ENCODE results near the gene NOLC1.
A peak's percentile ranks its signal among the peaks of the same experiment; 100 is the strongest.

NOLC1 gene

GRCh38 chr10:102118867-102119266 is 33.3 kb upstream of the NOLC1 start:
- H3K4me3 ChIP-seq (ENCODE audit: low read depth, low read length, poor library complexity, severe bottlenecking), result peak overlapping the region; percentile 93
- TF ChIP-seq CTCF (IDR thresholded peaks at IDR 0.05; ENCODE audit: low read length) (no peak), EZH2 (IDR thresholded peaks at IDR 0.05; ENCODE audit: borderline replicate concordance, low read length) (no peak)
- no peaks in the 10 kb centered on the region for H3K9me2 ChIP-seq (ENCODE audit: low read depth, low read length)
- peak overlapping the region; percentile 95 for H3K9ac ChIP-seq (ENCODE audit: low read length)
- H3K9me3 ChIP-seq (ENCODE audit: low read length), result no peaks in the 10 kb centered on the region
- no peaks in the 10 kb centered on the region for H3F3A ChIP-seq (ENCODE audit: insufficient read depth, low read length)
- H2AFZ ChIP-seq (ENCODE audit: low read length), result no peak overlapping the region
- peak overlapping the region; percentile 82 for H3K4me2 ChIP-seq (ENCODE audit: low read length)
- H3K79me2 ChIP-seq (ENCODE audit: insufficient read depth, low read length), result peaks cover 10% of the 10 kb centered on the region
- H3K36me3 ChIP-seq (ENCODE audit: insufficient read depth, low read length), result no peaks in the 10 kb centered on the region
- H3K4me1 ChIP-seq (ENCODE audit: insufficient read depth, low read length, severe bottlenecking), result peaks cover 53% of the 10 kb centered on the region
- H4K20me1 ChIP-seq (ENCODE audit: insufficient read depth, low read length), result no peaks in the 10 kb centered on the region
- H3K27me3 ChIP-seq (ENCODE audit: insufficient read depth, low read length), result no peaks in the 10 kb centered on the region
- peak overlapping the region; percentile 91 for H3K27ac ChIP-seq (ENCODE audit: low read depth, low read length, poor library complexity, severe bottlenecking)

DNA sequence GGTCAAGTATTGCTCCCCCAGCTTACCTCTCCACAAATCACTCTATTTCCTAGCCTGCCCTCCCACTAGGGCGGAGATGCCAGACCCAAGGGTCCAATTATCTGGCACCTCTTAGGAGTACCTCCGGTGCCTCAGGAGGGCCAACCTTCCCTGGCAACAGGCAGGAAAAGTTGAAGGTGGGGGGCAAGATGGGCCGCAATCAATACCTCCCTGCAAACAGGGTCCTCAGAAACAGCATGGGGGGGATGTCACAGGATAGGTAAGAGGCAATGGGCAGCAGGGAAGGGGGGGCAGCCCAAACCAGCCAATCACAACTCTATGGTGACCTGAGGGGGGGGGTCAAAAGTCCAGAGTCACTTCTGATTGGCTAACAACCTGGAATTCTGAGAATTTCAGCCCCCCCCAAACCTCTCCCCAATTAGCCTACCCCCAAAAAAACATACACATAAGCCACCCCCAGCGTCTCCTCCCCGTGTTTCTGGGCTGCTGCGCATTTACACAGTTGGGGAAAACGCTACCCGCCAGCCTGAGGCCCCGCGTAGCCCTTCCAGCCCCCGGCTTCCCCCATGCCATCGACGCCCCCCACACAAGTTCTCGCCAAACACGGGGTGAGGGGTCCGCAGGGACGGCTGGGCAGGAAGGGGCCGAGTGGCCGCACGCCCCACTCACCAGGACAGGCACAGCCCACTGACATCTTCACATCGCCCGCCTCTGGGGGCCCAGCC is 32.6 kb upstream of the NOLC1 start:
- no peaks in the 10 kb centered on the region for H4K20me1 ChIP-seq (ENCODE audit: insufficient read depth, low read length)
- H3K27me3 ChIP-seq (ENCODE audit: insufficient read depth, low read length), result no peaks in the 10 kb centered on the region
- peak overlapping the region; percentile 93 for H3K4me3 ChIP-seq (ENCODE audit: low read depth, low read length, poor library complexity, severe bottlenecking)
- no peak overlapping the region for H2AFZ ChIP-seq (ENCODE audit: low read length)
- peaks cover 48% of the 10 kb centered on the region for H3K4me1 ChIP-seq (ENCODE audit: insufficient read depth, low read length, severe bottlenecking)
- TF ChIP-seq CTCF (IDR thresholded peaks at IDR 0.05; ENCODE audit: low read length), result no peak
- no peak for TF ChIP-seq EZH2 (IDR thresholded peaks at IDR 0.05; ENCODE audit: borderline replicate concordance, low read length)
- H3F3A ChIP-seq (ENCODE audit: insufficient read depth, low read length), result no peaks in the 10 kb centered on the region
- H3K36me3 ChIP-seq (ENCODE audit: insufficient read depth, low read length), result no peaks in the 10 kb centered on the region
- no peaks in the 10 kb centered on the region for H3K9me2 ChIP-seq (ENCODE audit: low read depth, low read length)
- peak overlapping the region; percentile 95 for H3K9ac ChIP-seq (ENCODE audit: low read length)
- peak overlapping the region; percentile 91 for H3K27ac ChIP-seq (ENCODE audit: low read depth, low read length, poor library complexity, severe bottlenecking)
- peaks cover 6% of the 10 kb centered on the region; the same call in 1 of the 2 replicates for H3K79me2 ChIP-seq (ENCODE audit: insufficient read depth, low read length)
- peak overlapping the region; percentile 82 for H3K4me2 ChIP-seq (ENCODE audit: low read length)
- no peaks in the 10 kb centered on the region for H3K9me3 ChIP-seq (ENCODE audit: low read length)

DNA sequence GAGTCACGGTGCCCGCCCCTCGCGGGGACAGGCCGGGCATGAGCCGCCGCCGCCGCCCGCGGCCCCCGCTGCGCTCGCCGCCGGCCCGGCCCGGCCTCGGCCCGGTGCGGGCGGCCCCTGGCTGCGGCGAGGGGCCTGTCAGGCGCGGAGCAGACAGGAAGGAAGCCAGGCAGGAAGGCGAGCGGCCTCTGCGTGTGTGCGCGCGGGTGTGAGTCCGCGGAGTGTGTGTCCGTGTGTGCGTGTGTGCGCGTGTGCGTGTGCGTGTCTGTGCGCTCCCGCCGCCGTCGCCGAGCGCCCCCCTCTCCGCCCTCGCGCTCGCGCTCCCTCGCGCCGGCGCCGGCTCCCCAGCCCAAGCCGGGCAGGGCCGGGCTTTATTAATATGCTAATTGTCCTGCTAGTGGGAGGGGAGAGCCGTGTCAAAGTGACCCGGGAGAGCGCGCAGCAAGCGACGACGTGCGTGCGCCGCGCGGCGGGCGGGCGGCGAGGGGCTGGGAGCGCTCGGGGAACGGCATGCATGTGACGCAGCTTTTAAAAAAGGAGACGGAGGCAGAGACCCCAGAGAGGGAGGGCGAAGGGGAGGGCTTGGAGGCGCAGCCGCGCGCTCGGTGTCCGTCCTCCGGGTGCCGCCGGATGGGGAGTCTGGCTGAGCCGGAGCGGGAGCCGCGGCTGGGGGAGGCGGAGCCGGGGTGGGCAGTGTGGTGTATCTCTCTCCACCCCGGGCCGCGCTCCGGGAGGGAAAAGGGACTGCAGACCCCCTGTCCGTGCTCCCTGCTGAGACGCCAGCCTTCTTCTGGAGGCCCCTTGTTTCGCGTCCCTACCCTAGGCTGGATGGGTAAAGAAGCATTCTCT is 31.8 kb upstream of the NOLC1 start, which contains the start of gene LDB1:
TSS of gene LDB1 (minus strand) at position 227 of the 849 bp plus-strand sequence. CDS start 258 bp downstream, outside the sequence.
- Histone ChIP-seq H2AFZ (ENCODE audit: low read length) (no peak within 1 kb of the TSS), H3K36me3 (ENCODE audit: insufficient read depth, low read length) (no peaks in the 10 kb centered on the region), H3K4me1 (ENCODE audit: insufficient read depth, low read length, severe bottlenecking) (peaks cover 44% of the 10 kb centered on the region), H3K27ac (ENCODE audit: low read depth, low read length, poor library complexity, severe bottlenecking) (peak within 1 kb of the TSS; percentile 91), H4K20me1 (ENCODE audit: insufficient read depth, low read length) (no peaks in the 10 kb centered on the region), H3K27me3 (ENCODE audit: insufficient read depth, low read length) (no peaks in the 10 kb centered on the region), H3K4me3 (ENCODE audit: low read depth, low read length, poor library complexity, severe bottlenecking) (peak within 1 kb of the TSS; percentile 93), H3K79me2 (ENCODE audit: insufficient read depth, low read length) (peaks cover 4% of the 10 kb centered on the region; the same call in 1 of the 2 replicates), H3K9me3 (ENCODE audit: low read length) (no peaks in the 10 kb centered on the region), H3K9me2 (ENCODE audit: low read depth, low read length) (no peaks in the 10 kb centered on the region), H3K4me2 (ENCODE audit: low read length) (peak within 1 kb of the TSS; percentile 82), H3F3A (ENCODE audit: insufficient read depth, low read length) (no peaks in the 10 kb centered on the region), H3K9ac (ENCODE audit: low read length) (peak within 1 kb of the TSS; percentile 95)
- TF ChIP-seq CTCF (IDR thresholded peaks at IDR 0.05; ENCODE audit: low read length), result no peak; the same call in 1 of the 2 replicates
- no peak for TF ChIP-seq EZH2 (IDR thresholded peaks at IDR 0.05; ENCODE audit: borderline replicate concordance, low read length)

All from OCI-LY1 (cell line).